HG02763 (cell line): ENCODE results near the gene LMNTD2.
A peak's percentile ranks its signal among the peaks of the same experiment; 100 is the strongest.
"Not testable (repeated sequence)": the region's sequence is repeated elsewhere in the genome, so short reads cannot be mapped to it uniquely, and the experiment has no call there.

ENCODE experiments used
- ATAC-seq: cut with Tn5 transposase; IDR thresholded peaks from one replicate; pipeline ENCODE4 v1.9.1; 2021; ENCODE audit warnings: mild to moderate bottlenecking, moderate library complexity; ENCODE audit not compliant: unreplicated experiment

Gene LMNTD2

DNA sequence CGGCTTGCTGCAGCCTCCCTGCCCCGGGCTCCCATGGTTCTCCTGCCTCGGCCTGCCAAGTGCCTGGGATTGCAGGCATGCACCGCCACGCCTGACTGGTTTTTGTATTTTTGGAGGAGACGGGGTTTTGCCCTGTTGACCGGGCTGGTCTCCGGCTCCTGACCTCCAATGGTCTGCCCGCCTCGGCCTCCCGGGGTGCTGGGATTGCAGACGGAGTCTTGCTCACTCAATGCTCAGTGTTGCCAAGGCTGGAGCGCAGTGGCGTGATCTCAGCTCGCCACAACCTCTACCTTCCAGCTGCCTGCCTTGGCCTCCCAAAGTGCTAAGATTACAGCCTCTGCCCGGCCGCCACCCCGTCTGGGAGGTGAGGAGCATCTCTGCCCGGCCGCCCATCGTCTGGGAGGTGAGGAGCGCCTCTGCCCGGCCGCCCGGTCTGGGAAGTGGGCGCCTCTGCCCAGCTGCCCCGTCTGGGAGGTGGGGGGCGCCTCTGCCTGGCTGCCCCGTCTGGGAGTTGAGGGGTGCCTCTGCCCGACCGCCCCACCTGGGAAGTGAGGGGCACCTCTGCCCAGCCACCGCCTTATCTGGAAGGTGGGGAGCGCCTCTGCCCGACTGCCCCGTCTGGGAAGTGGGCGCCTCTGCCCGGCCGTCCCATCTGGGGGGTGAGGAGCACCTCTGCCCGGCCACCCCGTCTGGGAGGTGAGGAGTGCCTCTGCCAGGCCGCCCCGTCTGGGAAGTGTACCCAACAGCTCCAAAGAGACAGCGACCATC lies 43.4 kb downstream of the LMNTD2 start:
- not testable (repeated sequence) for ATAC-seq

DNA sequence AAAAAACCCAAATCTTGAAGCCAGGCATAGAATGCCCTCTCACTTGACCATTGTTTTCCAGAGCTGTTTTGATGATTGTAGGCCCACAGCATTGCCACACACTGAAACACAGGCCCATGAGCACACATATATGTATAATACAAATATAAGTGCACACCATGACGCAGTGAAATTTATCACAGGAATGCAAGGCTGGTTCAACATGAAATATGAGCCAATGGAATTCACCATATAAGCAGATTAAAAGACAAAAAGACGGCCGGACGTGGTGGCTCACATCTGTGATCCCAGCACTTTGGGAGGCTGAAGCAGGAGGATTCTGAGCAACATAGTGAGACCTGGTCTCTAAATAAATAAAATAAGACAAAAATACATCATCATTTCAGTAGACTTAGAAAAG lies 44.1 kb downstream of the LMNTD2 start:
- no peak for ATAC-seq

DNA sequence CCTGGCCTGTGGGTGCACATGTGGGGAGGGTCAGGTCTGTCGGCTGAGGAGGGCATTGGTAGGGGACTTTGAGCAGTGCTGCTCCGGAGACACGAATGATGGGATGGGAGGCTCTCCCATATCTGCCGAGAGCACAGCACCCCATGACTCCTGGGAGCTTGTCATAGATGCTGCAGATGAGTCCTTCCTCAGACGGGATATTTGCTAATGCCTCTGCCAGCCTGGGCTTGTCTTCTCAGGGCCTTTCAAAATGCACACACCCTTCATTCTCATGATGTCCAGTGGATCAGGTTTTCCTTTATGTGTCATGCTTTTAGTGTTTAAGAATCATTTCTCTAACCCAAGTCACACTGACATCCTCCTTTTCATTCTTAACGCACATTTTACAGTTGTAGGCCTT lies 45.4 kb downstream of the LMNTD2 start:
- ATAC-seq, result no peak

DNA sequence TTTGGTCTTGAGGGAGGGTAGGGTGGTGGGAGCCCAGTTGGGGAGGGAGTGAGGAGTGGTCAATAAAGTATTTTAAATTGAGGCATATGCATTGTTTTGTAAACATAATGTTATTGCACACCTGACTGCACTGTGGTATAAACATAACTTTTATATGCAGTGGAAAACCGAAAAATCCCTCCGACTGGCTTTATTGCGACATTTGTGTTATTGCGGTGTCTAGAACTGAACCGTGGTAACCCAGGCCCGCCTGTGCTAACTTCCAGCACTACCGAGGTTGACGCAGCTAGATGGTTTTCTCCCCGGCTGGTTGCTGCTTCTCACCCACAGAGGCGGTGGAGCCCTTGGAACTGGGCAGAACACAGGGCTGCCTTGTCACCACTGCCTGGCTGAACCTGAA lies 45.9 kb downstream of the LMNTD2 start:
- no peak for ATAC-seq

DNA sequence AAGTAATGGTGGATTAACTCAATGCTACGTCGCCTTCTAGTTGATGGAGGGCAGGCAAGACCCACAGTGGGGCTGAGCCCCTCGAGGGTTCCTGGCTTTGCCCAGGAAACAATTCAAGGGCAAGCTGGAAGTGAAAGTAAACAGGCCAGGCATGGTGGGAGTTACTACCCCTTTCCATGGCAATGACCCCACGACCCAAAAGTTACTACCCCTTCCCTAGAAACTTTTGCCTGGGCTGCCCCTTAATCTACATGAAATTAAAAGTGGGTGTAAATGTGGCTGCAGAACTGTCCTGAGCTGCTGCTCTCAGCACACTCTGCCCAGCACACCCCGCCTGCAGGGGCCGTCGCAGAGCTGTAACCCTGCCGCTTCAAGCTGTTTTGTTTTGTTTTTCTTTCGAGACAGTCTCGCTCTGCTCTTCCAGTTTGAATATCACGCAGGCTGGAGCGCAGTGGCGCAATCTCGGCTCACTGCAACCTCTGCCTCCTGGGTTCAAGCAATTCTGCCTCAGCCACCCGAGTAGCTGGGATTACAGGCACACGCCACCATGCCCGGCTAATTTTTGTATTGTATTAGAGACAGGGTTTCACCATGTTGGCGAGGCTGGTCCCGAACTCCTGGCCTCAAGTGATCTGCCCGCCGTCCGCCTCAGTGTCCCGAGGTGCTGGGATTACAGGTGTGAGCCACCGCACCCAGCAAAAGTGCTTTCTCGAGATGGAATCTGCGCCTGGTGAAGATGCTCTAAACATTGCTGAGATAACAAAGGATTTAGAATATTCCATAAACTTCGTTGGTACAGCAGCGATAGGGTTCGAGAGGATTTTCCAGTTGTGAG lies 47.6 kb downstream of the LMNTD2 start:
- ATAC-seq, result no peak

DNA sequence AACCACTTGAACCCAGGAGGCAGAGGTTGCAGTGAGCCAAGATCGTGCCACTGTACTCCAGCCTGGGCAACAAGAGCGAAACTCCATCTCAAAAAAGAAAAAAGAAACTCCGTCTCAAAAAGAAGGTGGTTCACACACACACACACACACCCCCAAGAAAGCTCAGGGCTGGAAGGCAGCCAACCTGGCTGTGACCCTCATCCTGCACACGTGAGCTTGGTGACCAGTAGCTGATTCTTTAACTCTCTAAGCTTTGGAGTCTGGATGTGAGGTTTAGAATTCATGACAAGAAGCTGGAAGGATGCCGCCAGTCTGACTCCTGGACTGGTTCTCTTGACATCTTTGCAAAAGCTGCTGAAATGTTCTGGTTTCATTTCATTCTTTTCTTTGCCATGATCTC lies 51.6 kb downstream of the LMNTD2 start:
- ATAC-seq, result no peak

DNA sequence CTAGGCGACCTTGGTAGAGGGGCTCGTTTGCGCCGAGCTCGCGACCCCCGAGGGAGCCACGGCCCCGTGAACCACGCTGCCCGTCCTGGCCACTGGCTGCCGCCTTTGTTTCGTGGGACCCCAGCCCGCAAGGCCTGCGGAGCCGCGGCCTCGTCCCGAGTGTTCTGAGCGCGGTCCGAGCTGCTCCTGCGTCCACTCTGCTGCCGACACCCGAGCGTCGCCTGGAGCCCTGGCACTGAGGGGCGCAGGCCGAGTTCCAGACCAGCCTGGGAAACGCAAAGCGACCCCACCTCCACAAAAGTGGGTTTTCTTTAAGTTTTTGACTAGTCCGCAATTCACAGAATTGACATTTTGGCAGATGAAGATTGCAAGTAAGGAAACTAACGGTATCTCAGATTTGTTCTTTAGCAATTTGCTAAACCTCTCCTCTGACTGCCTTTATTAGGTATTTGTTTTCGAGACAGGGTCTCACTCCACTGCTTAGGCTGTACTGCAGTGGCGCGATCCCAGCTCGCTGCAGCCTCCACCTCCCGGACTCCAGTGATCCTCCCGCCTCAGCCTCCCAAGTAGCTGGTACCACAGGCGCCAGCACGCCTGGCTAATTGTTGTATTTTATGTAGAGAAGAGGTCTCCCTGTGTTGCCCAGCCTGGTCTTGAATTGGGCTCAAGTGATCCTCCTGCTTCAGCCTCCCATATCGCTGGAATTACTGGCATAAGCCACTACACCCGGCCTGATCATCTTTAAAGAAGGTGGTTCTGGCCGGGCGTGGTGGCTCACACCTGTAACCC lies 52.6 kb downstream of the LMNTD2 start:
- ATAC-seq, result no peak

DNA sequence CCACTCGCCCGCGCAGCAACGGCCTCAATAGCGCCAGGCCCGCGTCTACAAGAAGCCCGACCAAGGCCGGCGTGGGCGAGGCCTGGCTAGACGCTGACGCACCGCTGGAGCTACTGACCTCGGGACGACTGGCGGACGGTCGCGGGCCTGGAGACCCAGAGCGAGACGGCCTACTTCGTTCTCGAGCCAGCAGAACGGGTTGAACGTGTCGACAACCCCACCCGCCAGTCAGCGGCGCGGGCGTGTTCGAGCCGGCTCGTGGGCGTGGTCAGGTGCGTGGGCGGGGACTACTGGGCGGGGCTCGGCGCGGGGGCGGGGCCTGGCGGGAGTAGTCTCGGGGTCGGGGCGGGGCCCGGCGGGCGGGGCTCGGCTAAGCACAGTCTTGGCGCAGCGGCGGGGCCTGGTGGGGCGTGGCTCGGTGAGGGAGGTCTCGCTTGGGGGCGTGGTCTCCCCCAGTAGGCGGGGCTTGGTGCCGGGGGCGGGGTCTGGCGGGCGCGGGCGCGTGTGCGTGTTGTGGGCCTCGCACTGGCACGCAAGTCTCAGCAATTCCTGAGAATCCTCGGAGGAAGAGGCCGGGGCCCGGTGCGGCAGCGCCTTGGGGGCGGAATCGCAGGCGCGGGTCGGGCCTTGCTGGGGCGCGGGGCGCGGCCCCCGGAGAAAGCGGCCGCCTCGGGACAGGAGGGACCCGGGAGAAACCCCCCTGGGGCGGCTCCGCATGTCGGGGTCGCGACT lies 53.4 kb downstream of the LMNTD2 start, which contains the start of gene RNH1:
RNH1 (minus strand) TSS at position 248 of the 732 bp plus-strand sequence. CDS start 5,080 bp downstream, outside the sequence.
- ATAC-seq, result peak; percentile 58

DNA sequence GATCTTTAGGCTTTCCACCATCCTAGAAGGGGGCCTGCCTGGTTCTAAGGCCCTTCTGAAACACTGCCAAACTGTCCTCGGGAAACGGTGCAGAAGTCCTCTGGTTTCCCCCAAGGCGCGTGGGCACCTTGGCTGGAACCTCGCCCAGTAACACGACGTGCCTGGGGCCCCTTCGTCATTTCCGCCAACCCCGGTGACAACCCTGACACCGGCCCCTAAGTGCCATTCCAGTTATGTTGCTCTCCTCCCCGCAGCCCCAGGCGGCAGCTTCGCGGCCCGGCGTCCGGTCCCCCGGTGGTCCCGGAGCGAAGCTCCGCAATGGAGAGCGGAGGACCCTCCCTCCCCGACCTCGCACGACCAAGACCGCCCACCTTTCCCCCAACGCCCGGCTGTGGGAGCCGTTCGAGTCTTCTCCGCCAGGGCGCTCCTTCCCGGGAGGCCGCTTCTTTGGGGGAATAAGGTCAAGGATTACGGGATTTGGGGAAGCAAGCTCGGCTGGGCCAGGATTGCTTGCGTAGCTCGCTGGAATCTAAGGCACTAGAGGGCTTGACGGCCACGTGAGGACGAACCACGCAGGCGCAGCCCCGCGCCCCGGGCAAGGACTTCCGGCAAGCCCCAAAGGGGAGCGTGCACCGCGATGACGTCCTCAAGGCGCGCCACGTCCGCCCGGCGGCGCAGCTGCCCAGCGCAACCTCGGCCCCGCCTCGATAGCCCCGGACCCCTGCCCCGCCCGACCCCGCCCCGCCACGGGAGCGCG lies 54.1 kb downstream of the LMNTD2 start:
- ATAC-seq, result peak; percentile 73

DNA sequence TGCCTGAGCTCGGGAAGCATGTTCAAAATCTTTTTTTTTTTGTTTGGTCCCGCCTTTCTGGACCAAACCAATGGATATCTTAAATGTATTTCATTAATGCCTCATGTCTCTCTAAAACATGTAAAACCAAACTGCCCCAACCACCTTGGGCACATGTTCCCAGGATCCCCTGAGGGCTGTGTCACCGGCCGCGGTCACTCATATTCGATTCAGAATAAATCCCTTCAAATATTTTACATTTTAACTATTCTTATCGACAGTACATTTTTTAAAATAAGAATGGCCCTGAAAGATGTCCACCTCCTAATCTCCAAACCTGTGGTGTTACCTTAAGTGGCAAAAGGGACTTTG lies 55.6 kb downstream of the LMNTD2 start:
- no peak for ATAC-seq
